Hepatocyte (in vitro differentiated cells): ENCODE results near the gene TXNDC16.

Experiments
- CTCF ChIP-seq: fragments of 200-600 bp; sonication (generic); IDR thresholded peaks from 2 replicates; pipeline ENCODE4 v1.5.1; 2016; ENCODE audit warnings: antibody characterized with exemption, mild to moderate bottlenecking; ENCODE audit not compliant: poor library complexity
- EZH2 ChIP-seq: fragments of 200-600 bp; sonication (generic); IDR thresholded peaks from 2 replicates; pipeline ENCODE4 v1.6.1; 2016; ENCODE audit warnings: antibody characterized with exemption, mild to moderate bottlenecking, borderline replicate concordance
- EZH2phosphoT487 ChIP-seq: fragments of 200-600 bp; sonication (generic); IDR thresholded peaks from one replicate; pipeline ENCODE4 v1.6.1; 2018; ENCODE audit warnings: antibody characterized with exemption, mild to moderate bottlenecking, low read depth, moderate library complexity; ENCODE audit not compliant: unreplicated experiment, severe bottlenecking

DNA sequence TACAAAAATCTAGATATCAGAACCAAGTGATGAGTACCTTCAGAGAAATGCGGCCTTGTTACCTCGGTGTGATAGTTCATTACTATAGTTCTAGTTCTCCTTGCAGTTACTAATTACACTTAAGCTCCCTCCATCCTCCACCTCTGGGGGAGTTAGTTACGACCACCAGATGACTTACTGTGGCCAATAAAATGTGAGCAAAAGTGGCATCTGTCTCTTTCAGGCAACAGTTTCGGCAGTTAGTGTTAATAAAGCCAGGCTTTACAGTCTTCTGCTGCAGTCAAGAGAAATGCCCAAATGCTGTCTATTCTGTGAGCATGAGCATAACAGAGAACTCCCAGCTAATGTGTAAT, 6.0 kb downstream of the TXNDC16 start:
- TF ChIP-seq EZH2 (no peak), CTCF (no peak), EZH2phosphoT487 (no peak)
